Eye (tissue), 1 donor: Measurements from ENCODE around the gene ZSWIM5.
"Not testable (repeated sequence)": the region's sequence is repeated elsewhere in the genome, so short reads cannot be mapped to it uniquely, and the experiment has no call there.

ENCODE experiments used
- DNase-seq: peaks from one replicate; pipeline ENCODE4 v3.0.0-alpha.2; 2015

The ZSWIM5 gene

GRCh38 chr1:45136984-45137383 is 69.4 kb downstream of the ZSWIM5 start:
- DNase-seq = no peak

GRCh38 chr1:45135316-45135715 is 71.1 kb downstream of the ZSWIM5 start:
- no peak for DNase-seq

- DNase-seq = no peak
Measured at GRCh38 chr1:45134461-45134873, 71.9 kb downstream of the ZSWIM5 start.

GRCh38 chr1:45132719-45133118 is 73.7 kb downstream of the ZSWIM5 start:
- not testable (repeated sequence) for DNase-seq

- no peak for DNase-seq
Measured at GRCh38 chr1:45123358-45123757, 83.0 kb downstream of the ZSWIM5 start.

GRCh38 chr1:45122724-45123123 is 83.7 kb downstream of the ZSWIM5 start:
- DNase-seq = no peak

GRCh38 chr1:45117766-45118165 is 88.6 kb downstream of the ZSWIM5 start:
- DNase-seq = no peak

GRCh38 chr1:45116820-45117219 is 89.6 kb downstream of the ZSWIM5 start:
- DNase-seq = no peak

- DNase-seq = no peak
Measured at GRCh38 chr1:45116340-45116739, 90.1 kb downstream of the ZSWIM5 start.

GRCh38 chr1:45115198-45115597 is 91.2 kb downstream of the ZSWIM5 start:
- DNase-seq = not testable (repeated sequence)

- no peak for DNase-seq
Measured at GRCh38 chr1:45112661-45113060, 93.7 kb downstream of the ZSWIM5 start.

GRCh38 chr1:45111239-45111638 is 95.2 kb downstream of the ZSWIM5 start:
- DNase-seq = no peak

GRCh38 chr1:45107782-45108181 is 98.6 kb downstream of the ZSWIM5 start:
- DNase-seq = no peak

GRCh38 chr1:45106864-45107263 is 99.5 kb downstream of the ZSWIM5 start:
- DNase-seq = not testable (repeated sequence)

- DNase-seq = not testable (repeated sequence)
Measured at GRCh38 chr1:45106156-45106545, 100.3 kb downstream of the ZSWIM5 start.

GRCh38 chr1:45105486-45106155 is 100.8 kb downstream of the ZSWIM5 start:
- not testable (repeated sequence) for DNase-seq

- DNase-seq = no peak
Measured at GRCh38 chr1:45103534-45103933, 102.9 kb downstream of the ZSWIM5 start.

- no peak for DNase-seq
Measured at GRCh38 chr1:45101947-45102346, 104.5 kb downstream of the ZSWIM5 start.

- not testable (repeated sequence) for DNase-seq
Measured at GRCh38 chr1:45101528-45101927, 104.9 kb downstream of the ZSWIM5 start.

GRCh38 chr1:45097944-45098343 is 108.5 kb downstream of the ZSWIM5 start:
- DNase-seq = no peak

GRCh38 chr1:45097079-45097478 is 109.3 kb downstream of the ZSWIM5 start:
- no peak for DNase-seq

GRCh38 chr1:45095450-45095849 is 111.0 kb downstream of the ZSWIM5 start:
- no peak for DNase-seq

GRCh38 chr1:45094371-45094770 is 112.0 kb downstream of the ZSWIM5 start:
- not testable (repeated sequence) for DNase-seq

- DNase-seq = no peak
Measured at GRCh38 chr1:45093334-45093733, 113.1 kb downstream of the ZSWIM5 start.

GRCh38 chr1:45089711-45090110 is 116.7 kb downstream of the ZSWIM5 start:
- DNase-seq = no peak
